Measurements from ENCODE around the gene FAM107A. TPM values are rescaled to one million over a fixed set of nuclear protein-coding genes. Genes with fewer than 3 reads are reported as not detected.

FAM107A gene
- total and polyA plus RNA-seq, 2 of the 13 experiments (the other 11 are each of a cell fraction or from before 2014, with no cell fraction given) = not detected

DNA sequence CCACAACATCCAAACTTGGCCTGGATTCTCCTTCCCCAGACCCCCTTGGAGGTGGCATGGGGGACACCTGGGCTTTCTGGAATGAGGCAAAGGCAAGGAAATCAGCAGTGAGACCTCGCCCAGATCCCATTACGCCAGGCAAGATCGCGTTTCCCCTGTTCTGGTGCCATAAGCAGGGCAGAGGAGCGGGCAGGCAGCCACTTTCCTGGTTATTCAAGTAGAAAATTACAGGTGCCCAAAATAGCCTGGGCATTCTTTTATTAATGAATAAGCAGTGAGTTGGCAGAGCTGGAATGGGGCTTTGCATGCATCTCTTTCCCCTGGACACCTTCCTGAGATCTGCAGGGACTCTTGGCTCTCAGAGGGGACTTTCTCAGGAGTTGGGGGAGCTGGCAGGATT, 31.5 kb upstream of the FAM107A start:
- H3K27me3 ChIP-seq (ENCODE audit: control insufficient read depth in 1 of 2, insufficient read depth in 2 of 2, low read length in 2 of 2) = no peaks in the 10 kb centered on the region; a peak in 1 of 5 replicates
- H3K79me2 ChIP-seq (ENCODE audit: insufficient read depth, low read length) = no peaks in the 10 kb centered on the region
- no peak overlapping the region for H3K4me3 ChIP-seq (replicated peaks in 1 of 3; ENCODE audit: insufficient read depth in 1 of 3, low read depth in 2 of 3, low read length in 3 of 3)
- no peak overlapping the region for H3K9ac ChIP-seq (ENCODE audit: insufficient read depth, low read depth, low read length)
- H3K9me3 ChIP-seq (ENCODE audit: low read length) = no peaks in the 10 kb centered on the region
- H3K36me3 ChIP-seq (replicated peaks in 1 of 2; ENCODE audit: control insufficient read depth in 1 of 2, insufficient read depth in 2 of 2, low read length in 2 of 2) = no peaks in the 10 kb centered on the region
- no peak overlapping the region for H3K27ac ChIP-seq (ENCODE audit: extremely low read length, insufficient read depth, low read length)
- BruUV-seq (replicated peaks) = no TSS peak
- no peak for TF ChIP-seq GABPA (IDR thresholded peaks at IDR 0.05; ENCODE audit: low read depth, low read length)
- TF ChIP-seq GABPA (CRISPR knock-in tag; IDR thresholded peaks at IDR 0.05; ENCODE audit: low read depth) = no peak
- TF ChIP-seq ZBTB1 (CRISPR knock-in tag; IDR thresholded peaks at IDR 0.05; ENCODE audit: borderline replicate concordance) = no peak
- TF ChIP-seq NAIF1 (CRISPR knock-in tag; IDR thresholded peaks at IDR 0.05; ENCODE audit: borderline replicate concordance) = no peak
- TF ChIP-seq CERS6 (CRISPR knock-in tag; IDR thresholded peaks at IDR 0.05) = no peak
- no peak for TF ChIP-seq SNAPC4 (CRISPR knock-in tag; IDR thresholded peaks at IDR 0.05)
- no peak for TF ChIP-seq ZNF567 (CRISPR knock-in tag; IDR thresholded peaks at IDR 0.05; ENCODE audit: borderline replicate concordance)
- no peak for TF ChIP-seq MAX (IDR thresholded peaks at IDR 0.05)
- no peak for TF ChIP-seq THAP7 (CRISPR knock-in tag; IDR thresholded peaks at IDR 0.05)
- TF ChIP-seq ZNF549 (CRISPR knock-in tag; IDR thresholded peaks at IDR 0.05) = no peak
- TF ChIP-seq, protein P1, sequence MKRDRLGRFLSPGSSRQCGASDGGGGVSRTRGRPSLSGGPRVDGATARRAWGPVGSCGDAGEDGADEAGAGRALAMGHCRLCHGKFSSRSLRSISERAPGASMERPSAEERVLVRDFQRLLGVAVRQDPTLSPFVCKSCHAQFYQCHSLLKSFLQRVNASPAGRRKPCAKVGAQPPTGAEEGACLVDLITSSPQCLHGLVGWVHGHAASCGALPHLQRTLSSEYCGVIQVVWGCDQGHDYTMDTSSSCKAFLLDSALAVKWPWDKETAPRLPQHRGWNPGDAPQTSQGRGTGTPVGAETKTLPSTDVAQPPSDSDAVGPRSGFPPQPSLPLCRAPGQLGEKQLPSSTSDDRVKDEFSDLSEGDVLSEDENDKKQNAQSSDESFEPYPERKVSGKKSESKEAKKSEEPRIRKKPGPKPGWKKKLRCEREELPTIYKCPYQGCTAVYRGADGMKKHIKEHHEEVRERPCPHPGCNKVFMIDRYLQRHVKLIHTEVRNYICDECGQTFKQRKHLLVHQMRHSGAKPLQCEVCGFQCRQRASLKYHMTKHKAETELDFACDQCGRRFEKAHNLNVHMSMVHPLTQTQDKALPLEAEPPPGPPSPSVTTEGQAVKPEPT (CRISPR knock-in tag; IDR thresholded peaks at IDR 0.05; ENCODE audit: low read depth) = no peak
- TF ChIP-seq ZSCAN29 (CRISPR knock-in tag; conservative IDR thresholded peaks at IDR 0.05) = no peak
- TF ChIP-seq RELA (CRISPR knock-in tag; IDR thresholded peaks at IDR 0.05) = no peak
- TF ChIP-seq HOXA9 (CRISPR knock-in tag; IDR thresholded peaks at IDR 0.05; ENCODE audit: borderline replicate concordance) = no peak
- TF ChIP-seq, protein P2, sequence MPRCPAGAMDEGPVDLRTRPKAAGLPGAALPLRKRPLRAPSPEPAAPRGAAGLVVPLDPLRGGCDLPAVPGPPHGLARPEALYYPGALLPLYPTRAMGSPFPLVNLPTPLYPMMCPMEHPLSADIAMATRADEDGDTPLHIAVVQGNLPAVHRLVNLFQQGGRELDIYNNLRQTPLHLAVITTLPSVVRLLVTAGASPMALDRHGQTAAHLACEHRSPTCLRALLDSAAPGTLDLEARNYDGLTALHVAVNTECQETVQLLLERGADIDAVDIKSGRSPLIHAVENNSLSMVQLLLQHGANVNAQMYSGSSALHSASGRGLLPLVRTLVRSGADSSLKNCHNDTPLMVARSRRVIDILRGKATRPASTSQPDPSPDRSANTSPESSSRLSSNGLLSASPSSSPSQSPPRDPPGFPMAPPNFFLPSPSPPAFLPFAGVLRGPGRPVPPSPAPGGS (CRISPR knock-in tag; IDR thresholded peaks at IDR 0.05) = no peak
- no peak overlapping the region for H2AFZ ChIP-seq (ENCODE audit: low read length)
- no peaks in the 10 kb centered on the region for H3K4me1 ChIP-seq (ENCODE audit: insufficient read depth, low read length)
- 28% methylated on average over 5 of the region's 5 CpGs for WGBS (ENCODE audit: low lambda C conversion rate)
- POLR2A ChIA-PET = no interaction called here
- in situ Hi-C loops (cut with HindIII; ENCODE audit: extremely low pct_ligation_motif_present, low pct_unique_long_range_greater_than_20kb) = no loop called here
- CTCF ChIA-PET (ENCODE audit: low intra/inter-chr PET ratio, low total read pairs) = no interaction called here
- no peaks in the 10 kb centered on the region for H4K20me1 ChIP-seq (ENCODE audit: insufficient read depth, low read length)
- H3K4me2 ChIP-seq (ENCODE audit: low read depth, low read length) = no peak overlapping the region
- DNase-seq (ENCODE audit: low spot score) (no peak), ATAC-seq (no peak), FAIRE-seq (no peak)
- intact Hi-C loops (cut with micrococcal nuclease; ENCODE audit: unreplicated experiment) = no loop called here

Data from HepG2 (cell line).